ENCODE measurements around the gene PTPMT1.

Gene PTPMT1

GRCh38 chr11:47617417-47617809, 52.0 kb downstream of the PTPMT1 start:
- Histone ChIP-seq H3K27ac (ENCODE audit: low read length) (no peak overlapping the region), H3K27me3 (ENCODE audit: low read depth, low read length) (no peaks in the 10 kb centered on the region), H3K9me3 (ENCODE audit: control insufficient read depth in 1 of 2, low read length in 2 of 2) (no peaks in the 10 kb centered on the region), H3K36me3 (ENCODE audit: control insufficient read depth in 1 of 2, insufficient read depth in 2 of 2, low read length in 2 of 2) (peaks cover 18 to 31% of the 10 kb centered on the region in 2 donors), H3K4me3 (ENCODE audit: low read depth in 1 of 2, low read length in 2 of 2) (no peak overlapping the region), H3K4me1 (ENCODE audit: control insufficient read depth in 1 of 2, insufficient read depth in 2 of 2, low read length in 2 of 2) (peaks cover 3 to 5% of the 10 kb centered on the region in 2 donors)

GRCh38 chr11:47620836-47621378, 55.5 kb downstream of the PTPMT1 start:
- Histone ChIP-seq H3K27me3 (ENCODE audit: low read depth, low read length) (no peaks in the 10 kb centered on the region), H3K4me1 (ENCODE audit: control insufficient read depth in 1 of 2, insufficient read depth in 2 of 2, low read length in 2 of 2) (peaks cover 3 to 5% of the 10 kb centered on the region in 2 donors), H3K9me3 (ENCODE audit: control insufficient read depth in 1 of 2, low read length in 2 of 2) (no peaks in the 10 kb centered on the region), H3K4me3 (ENCODE audit: low read depth in 1 of 2, low read length in 2 of 2) (no peak overlapping the region), H3K27ac (ENCODE audit: low read length) (no peak overlapping the region), H3K36me3 (ENCODE audit: control insufficient read depth in 1 of 2, insufficient read depth in 2 of 2, low read length in 2 of 2) (peaks cover 26 to 53% of the 10 kb centered on the region in 2 donors)

Measured in muscle layer of duodenum (tissue), 2 donors.